ENCODE measurements around the gene FLYWCH1. TPM values are rescaled to one million over a fixed set of nuclear protein-coding genes. Genes with fewer than 3 reads are reported as not detected.

The FLYWCH1 gene
- total RNA-seq, 2 donors from 2014 or later = 31.5 to 37.8 TPM

DNA sequence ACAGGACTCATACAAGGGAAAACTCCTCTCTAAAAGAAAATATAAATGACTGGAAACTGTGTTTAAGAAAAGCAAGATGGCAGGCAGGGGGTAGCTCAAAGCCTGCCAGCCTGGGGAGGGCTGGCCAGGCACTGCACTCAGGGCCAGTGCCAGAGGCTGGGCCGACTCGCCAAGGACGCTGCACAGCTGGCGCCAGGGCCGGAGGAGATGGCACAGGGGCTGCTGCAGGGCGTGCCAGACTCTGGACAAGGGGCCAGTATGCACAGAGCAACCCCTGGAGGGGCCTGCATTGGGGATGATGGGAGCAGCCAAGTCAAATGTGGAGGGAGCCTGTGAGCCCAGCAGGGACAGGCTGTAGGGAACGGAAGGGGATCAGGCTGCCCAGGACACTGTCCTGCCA is 64.5 kb downstream of the FLYWCH1 start:
- Histone ChIP-seq H3K9me3 (no peaks in the 10 kb centered on the region), H3K27ac (no peak overlapping the region), H3K36me3 (no peaks in the 10 kb centered on the region), H3K27me3 (no peaks in the 10 kb centered on the region), H3K4me3 (no peak overlapping the region), H3K4me1 (peaks cover 0 to 20% of the 10 kb centered on the region in 2 donors)
- TF ChIP-seq, protein P1, sequence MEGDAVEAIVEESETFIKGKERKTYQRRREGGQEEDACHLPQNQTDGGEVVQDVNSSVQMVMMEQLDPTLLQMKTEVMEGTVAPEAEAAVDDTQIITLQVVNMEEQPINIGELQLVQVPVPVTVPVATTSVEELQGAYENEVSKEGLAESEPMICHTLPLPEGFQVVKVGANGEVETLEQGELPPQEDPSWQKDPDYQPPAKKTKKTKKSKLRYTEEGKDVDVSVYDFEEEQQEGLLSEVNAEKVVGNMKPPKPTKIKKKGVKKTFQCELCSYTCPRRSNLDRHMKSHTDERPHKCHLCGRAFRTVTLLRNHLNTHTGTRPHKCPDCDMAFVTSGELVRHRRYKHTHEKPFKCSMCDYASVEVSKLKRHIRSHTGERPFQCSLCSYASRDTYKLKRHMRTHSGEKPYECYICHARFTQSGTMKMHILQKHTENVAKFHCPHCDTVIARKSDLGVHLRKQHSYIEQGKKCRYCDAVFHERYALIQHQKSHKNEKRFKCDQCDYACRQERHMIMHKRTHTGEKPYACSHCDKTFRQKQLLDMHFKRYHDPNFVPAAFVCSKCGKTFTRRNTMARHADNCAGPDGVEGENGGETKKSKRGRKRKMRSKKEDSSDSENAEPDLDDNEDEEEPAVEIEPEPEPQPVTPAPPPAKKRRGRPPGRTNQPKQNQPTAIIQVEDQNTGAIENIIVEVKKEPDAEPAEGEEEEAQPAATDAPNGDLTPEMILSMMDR (IDR thresholded peaks at IDR 0.05) = no peak
- no peak for DNase-seq (ENCODE audit: low spot score)

DNA sequence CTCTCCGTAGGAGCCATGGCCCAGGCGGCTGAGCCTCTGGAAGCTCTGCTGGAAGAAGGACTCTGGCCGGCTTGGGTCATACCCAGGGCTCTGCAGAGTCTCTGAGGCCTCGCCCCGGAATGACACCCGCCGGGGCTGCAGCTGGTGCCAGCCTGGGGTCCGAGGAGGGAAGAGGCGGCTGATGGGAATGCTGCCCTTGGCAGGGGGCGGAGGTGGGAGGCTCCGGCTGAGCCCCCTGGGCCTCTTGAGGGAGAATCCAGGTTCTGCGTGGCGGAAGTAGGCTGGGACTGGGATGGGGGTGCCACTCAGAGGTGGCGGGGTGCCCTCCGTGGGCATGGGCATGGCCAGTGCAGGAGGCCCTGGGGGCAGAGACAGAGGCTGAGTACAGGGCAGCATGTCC is 64.9 kb downstream of the FLYWCH1 start:
- peaks cover 0 to 21% of the 10 kb centered on the region in 2 donors for H3K4me1 ChIP-seq
- DNase-seq (ENCODE audit: low spot score) = no peak
- TF ChIP-seq, protein P1 (IDR thresholded peaks at IDR 0.05) = no peak
- H3K27me3 ChIP-seq = no peaks in the 10 kb centered on the region
- no peaks in the 10 kb centered on the region for H3K9me3 ChIP-seq
- no peak overlapping the region for H3K27ac ChIP-seq
- no peak overlapping the region for H3K4me3 ChIP-seq
- H3K36me3 ChIP-seq = no peaks in the 10 kb centered on the region

DNA sequence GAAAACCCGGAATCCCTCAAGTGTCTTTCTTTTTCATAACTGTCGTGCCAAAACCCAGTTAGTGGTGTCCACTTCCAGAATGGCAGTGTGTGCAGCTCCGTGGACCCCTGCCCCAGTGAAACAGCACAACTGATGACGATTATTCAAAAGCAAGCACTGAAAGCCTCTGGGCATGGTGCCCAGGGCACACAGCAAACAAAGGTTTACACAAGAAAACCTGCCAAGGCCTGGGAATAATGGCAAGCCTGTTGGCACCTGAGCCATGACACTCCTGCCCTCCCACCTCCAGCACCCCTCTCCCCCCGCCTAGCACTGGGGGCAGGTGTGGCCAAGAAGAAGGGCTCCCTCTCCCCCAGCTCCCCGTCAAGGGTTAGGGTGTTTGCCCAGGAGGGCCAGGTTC is 65.7 kb downstream of the FLYWCH1 start:
- no peaks in the 10 kb centered on the region for H3K9me3 ChIP-seq
- H3K4me3 ChIP-seq = no peak overlapping the region
- H3K4me1 ChIP-seq = peaks cover 0 to 21% of the 10 kb centered on the region in 2 donors
- no peaks in the 10 kb centered on the region for H3K27me3 ChIP-seq
- no peaks in the 10 kb centered on the region for H3K36me3 ChIP-seq
- H3K27ac ChIP-seq = no peak overlapping the region
- TF ChIP-seq, protein P1 (IDR thresholded peaks at IDR 0.05) = no peak
- DNase-seq (ENCODE audit: low spot score) = no peak

DNA sequence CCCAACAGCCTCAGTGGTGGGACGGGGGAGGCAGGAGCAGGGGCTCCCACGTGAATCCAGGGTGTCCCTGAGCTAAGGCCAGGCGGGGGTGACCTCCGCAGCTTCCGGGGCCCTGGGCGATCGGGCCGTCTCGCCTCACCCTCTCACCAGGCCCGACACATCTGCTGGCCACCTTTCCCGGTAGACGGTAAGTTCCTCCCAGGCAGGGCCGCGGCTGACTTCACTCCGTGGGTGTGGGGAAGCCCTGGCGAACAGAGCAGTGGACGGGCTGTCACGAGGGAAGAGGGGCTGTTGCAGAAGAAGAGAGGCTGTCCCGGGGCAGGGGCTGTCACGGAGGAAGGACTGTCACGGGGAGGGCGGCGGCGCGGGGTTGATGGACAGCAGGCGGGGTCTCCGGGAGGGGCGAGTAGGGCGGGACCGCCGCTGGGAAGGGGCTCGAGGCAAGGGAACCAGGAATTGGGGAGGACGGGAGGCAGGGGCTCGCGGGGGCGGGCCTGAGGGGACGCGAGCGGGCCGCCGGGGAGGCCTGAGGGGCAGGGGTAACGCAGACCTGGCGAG is 68.0 kb downstream of the FLYWCH1 start:
- TF ChIP-seq, protein P1 (IDR thresholded peaks at IDR 0.05) = no peak
- H3K36me3 ChIP-seq = no peaks in the 10 kb centered on the region
- no peak overlapping the region for H3K27ac ChIP-seq
- no peaks in the 10 kb centered on the region for H3K9me3 ChIP-seq
- peak overlapping the region; percentile 68 to 81 for H3K4me3 ChIP-seq
- DNase-seq (ENCODE audit: low spot score) = no peak
- peaks cover 0 to 31% of the 10 kb centered on the region in 2 donors for H3K4me1 ChIP-seq
- no peaks in the 10 kb centered on the region for H3K27me3 ChIP-seq

DNA sequence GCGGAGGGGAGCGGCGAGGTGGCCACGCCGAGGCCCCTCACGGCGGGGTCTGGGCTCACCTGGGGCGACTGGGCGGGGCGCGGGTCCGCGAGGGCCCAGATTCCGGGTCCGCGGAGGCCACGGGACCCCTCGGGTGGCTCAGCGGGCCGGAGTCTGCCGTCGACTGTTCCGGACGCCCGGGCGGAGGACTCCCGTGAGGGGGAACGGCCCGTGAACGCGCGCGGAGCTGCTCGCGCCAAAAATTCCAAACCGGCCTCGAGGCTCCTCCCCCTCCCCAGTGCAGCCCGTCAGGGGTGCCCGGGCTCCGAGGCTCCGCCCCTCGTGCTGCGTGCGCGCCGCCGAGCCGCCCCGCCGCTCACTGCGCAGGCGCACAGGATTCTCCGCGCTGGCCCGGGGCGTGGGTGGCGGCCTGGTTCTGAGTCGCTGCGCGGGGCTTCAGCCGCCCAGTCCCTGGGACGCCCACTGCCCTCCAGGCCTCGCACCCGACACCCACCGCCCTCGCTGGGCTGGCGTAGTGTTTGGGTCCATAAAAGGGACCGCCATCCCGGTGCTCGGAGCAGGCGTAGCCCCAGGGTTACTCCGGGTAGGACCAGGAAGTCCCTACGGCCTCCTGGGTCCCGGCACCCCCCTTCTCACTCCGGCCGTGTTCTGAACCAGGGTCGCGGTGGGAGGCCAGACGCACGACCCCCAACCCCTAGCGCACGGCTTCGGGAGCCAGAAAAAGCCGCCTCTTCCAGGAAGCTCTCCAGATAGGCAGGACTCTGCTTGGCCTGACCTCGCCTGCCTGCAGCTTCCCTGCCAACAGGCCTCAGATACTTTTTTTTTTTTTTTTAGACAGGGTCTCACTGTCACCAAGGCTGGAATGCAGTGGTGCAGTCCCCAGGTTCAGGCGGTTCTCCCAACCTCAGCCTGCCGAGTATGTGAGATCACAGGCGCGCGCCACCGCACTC is 68.8 kb downstream of the FLYWCH1 start, which contains the start of gene PKMYT1:
Gene PKMYT1, minus strand, starts transcription at position 220 of the 950 bp plus-strand sequence. CDS start 789 bp downstream, outside the sequence.
- Histone ChIP-seq H3K4me3 (peak within 1 kb of the TSS; percentile 68 to 81), H3K4me1 (peaks cover 0 to 38% of the 10 kb centered on the region in 2 donors), H3K9me3 (no peaks in the 10 kb centered on the region), H3K36me3 (no peaks in the 10 kb centered on the region), H3K27ac (peak within 1 kb of the TSS; percentile 88), H3K27me3 (no peaks in the 10 kb centered on the region)
- DNase-seq (ENCODE audit: low spot score) = peak; percentile 81
- TF ChIP-seq, protein P1 (IDR thresholded peaks at IDR 0.05) = no peak

Measured in right atrium auricular region (tissue), 2 donors.